ENCODE data around the gene AVPR1B. TPM values are rescaled to one million over a fixed set of nuclear protein-coding genes. Genes with fewer than 3 reads are reported as not detected.
A peak's percentile ranks its signal among the peaks of the same experiment; 100 is the strongest.
"Not testable (repeated sequence)": the region's sequence is repeated elsewhere in the genome, so short reads cannot be mapped to it uniquely, and the experiment has no call there.

Gene AVPR1B
- total RNA-seq, 1 donor from 2014 or later = not detected

DNA sequence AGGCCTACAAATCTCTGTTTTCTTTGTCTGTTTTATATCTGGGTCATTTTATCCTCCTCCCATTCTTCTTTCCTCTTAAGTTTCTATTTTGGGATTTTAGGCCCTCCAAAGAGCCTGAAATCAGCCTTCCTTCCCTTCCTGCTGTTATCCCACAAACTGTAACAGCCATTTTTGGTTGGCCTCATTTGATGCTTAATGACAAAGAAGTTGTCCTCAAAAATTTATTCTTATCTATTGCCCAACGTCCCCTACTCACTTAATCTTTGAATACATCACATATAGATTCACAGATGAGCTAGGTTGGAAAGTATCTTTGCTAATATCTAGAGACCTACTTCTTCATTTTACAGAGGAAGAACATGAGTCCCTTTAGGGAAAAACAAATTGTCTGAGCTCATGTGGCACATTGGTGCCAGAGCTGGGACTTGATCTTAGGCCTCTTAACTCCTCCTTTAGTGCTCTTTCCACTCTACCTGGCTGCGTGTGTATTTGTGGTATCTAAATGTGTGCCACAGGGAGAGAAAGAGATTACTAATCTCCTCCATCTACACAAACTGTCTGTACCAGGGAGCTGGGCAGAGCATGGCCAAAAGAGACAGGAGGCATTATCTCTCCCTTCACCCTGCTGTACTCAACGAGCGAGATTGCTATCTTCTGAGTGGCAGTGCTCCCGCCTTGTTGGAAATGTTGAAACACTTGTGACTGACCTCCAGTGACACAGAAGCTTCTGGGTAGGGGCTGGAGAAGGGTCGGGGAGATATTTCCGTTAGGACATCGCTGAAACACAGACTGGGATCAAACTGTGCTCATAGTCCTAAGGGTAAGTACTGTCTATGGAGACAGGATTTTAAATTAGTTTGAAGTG is 34.1 kb downstream of the AVPR1B start:
- no peak for DNase-seq (ENCODE audit: low read depth in 2 of 2)

DNA sequence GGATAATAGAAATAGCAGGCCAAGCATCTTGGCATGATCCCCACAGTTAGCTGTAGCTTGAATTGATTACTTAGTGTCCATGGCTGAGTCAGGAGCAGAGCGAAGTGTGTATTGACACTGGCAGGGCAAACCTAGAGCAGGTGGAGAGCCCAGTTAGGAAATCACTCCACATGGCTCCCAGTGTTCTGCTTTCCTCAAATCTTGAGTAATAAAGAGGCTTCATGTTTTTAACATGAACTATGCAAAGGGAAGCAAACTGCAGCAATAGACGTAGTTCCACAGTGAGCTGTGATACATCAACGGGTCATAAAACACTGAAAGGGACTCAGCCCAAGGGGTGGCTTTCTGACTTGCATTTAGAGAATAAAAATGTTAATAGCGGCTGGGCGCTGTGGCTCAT is 35.3 kb downstream of the AVPR1B start:
- DNase-seq (ENCODE audit: low read depth in 2 of 2) = no peak

GRCh38 chr1:206080026-206080820 is 37.0 kb downstream of the AVPR1B start:
- no peak for DNase-seq (ENCODE audit: low read depth in 2 of 2)

DNA sequence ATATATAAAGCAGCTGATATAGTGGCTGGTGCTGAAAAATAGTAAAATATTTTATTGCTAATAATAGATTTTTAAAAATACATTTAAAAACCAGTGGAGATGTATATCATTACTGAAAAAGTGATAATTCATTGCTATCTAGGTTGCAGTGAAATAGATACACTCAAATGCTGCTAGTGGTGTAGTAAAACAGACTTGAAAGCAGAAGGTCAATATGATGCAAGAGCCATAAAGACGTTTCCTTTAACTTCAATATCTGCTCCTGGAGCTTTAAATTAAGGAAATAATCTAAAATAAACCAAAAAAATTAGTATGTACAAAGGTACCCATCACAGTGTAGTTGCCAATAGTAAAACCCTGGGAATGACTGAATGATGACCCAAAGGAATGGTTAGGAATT is 38.1 kb downstream of the AVPR1B start:
- DNase-seq (ENCODE audit: low read depth in 2 of 2) = no peak

- DNase-seq (ENCODE audit: low read depth in 2 of 2) = no peak
Observed at GRCh38 chr1:206075786-206076755, 41.1 kb downstream of the AVPR1B start.

DNA sequence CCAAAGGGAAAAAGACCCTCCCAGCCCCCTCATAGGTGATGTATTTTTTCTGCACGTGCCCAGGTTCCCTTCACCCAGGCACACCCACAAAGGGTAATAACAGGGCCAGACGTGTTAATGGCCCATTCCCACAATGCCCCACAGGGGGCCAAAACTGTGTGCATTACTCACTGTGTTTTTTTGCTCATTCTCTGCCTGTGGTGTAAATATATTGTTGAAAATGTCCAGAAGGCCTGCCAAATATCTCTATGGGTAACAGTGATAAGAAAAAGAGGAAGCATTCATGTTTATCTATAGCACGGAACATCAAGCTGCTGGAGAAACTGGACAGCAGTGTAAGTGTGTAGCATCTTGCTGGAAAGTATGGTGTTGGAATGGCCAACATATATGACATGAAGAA is 42.3 kb downstream of the AVPR1B start:
- peak; percentile 55 to 70 for DNase-seq (ENCODE audit: low read depth in 2 of 2)

DNA sequence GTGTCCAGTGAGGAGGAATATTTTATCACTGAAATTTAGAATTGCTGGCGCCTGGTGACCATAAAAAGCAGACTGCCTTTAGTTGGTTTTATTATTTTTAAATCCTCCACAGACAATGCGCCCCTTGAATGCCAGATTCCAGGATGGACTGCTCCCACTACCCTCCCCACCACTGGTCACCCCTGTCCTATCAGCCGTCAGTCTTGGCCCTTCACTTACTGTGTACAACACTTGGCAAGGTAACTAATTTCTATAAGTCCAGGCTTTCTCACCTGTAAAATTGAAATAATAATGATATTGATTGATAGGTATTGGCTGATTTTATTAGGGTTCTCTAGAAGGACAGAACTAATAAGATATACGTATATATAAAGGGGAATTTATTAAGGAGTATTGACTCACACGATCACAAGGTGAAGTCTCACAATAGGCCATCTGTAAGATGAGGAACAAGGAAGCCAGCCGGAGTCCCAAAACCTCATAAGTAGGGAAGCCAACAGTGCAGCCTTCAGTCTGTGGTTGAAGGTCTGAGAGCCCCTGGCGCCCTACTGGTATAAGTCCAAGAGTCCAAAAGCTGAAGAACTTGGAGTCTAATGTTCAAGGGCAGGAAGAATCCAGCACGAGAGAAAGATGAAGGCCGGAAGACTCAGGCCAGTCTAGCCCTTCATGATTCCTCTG is 46.4 kb downstream of the AVPR1B start:
- DNase-seq (ENCODE audit: low read depth in 2 of 2) = no peak

DNA sequence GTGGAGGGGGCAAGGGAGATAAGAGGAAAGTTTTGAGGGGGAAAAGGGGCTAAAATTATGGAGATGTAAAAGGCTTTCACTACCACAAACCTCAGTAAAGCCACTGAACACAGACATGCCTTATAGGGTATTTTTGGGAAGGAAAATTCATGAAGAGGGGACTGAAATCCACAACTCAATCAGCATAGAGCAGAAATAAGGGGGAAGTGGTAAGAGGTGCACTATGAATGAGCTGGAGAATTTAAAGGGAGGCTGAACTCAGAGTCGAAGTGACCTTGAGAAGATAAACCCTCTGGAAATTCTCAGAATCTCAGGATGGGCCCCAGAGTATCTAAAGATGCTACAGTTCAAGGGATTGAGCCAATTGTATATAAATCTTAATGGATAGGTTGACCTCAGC is 48.9 kb downstream of the AVPR1B start:
- DNase-seq (ENCODE audit: low read depth in 2 of 2) = no peak

DNA sequence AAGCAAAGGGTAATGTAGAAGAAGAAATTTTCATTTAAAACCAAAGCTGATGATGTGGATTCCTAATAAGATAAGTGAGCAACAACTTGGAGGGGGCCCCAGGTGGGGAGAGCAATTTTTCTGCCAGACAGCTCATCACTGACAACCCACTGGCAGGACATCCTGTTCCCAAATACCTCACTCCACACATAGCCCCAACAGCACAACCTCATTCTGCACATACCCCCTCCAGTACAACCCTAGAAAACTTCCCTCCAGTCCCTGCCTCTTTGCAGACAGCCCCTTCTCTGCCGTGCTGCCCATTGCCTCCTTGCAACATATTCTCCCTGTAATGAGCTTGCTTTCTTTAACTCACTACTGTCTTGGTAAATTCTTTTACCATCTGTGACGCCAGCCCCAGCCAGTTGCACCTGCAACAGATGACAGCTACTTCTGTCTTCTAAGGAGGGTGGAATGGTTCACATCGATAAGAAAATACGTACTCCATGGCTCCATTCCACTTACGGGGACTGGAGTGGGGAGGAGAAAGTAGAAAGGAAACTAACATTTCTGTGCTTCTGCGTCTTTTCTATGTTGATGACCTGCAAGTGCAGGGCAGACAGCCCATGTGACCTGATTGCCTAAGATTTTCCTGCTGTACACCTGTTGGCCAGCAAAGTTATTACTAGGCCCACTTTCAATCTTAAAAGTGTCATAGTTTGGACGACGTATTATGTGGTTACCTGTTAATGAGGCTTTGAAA is 49.5 kb downstream of the AVPR1B start:
- no peak for DNase-seq (ENCODE audit: low read depth in 2 of 2)

DNA sequence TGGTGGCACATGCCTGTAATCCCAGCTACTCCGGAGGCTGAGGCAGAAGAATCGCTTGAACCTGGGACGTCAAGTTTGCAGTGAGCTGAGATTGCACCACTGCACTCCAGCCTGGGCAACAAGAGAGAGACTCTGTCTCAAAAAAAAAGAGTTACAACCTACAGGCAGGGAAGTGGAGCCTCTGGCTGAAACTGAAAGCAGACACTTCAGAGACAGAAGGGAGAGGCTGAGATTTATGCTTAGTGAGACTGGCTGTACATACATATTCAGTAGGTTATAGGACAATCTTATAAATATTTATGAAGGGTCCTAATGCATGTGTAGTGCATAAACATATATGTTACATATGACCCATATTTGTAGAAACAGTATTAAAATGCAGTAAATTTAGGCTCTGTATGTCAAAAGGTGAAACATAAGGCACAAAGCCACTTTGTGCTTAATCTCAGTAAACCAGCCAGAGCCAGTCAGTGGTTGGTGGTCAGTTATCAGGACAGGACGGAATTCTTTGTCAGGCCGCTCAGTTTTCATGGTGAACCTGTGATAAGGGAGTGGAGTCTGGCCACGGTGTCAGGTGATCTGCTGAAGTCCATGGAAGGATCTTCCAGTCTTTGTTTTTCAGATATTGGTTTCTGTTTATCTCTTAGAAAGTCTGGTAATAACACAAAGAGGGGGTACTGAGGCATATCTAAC is 50.6 kb downstream of the AVPR1B start:
- DNase-seq (ENCODE audit: low read depth in 2 of 2) = no peak

DNA sequence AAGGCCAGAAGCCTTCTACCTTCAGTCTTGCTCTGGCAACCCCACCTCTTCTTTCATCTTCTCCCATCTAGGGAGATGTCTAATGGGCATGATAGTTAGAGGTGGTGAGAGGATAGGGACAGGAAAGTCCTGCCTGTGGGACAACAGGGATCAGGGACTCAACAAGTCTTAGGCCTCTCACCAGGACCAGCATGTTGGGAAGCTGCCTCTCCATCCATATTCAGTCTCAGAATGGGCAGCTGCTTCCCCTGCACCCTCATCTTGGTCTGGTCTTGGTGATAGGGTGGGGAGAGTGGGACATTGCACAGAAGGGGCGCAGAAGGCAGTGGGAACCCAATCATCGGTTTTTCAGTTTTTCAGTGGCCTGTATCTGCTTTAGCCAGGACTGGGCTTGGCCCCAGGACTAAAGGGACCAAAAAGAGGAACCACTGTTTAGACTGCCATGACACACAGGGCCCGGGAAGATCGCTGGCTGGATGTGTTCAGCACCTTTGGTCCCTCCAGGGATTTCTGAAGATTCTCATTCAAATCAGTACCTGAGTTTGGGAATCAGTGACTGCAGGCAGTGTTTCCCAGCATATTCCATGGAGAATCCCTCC is 51.5 kb downstream of the AVPR1B start:
- no peak for DNase-seq (ENCODE audit: low read depth in 2 of 2)

- not testable (repeated sequence) for DNase-seq (ENCODE audit: low read depth in 2 of 2)
Observed at GRCh38 chr1:206064501-206064900, 52.7 kb downstream of the AVPR1B start.

GRCh38 chr1:206064001-206064400 is 53.2 kb downstream of the AVPR1B start:
- DNase-seq (ENCODE audit: low read depth in 2 of 2) = not testable (repeated sequence)

DNA sequence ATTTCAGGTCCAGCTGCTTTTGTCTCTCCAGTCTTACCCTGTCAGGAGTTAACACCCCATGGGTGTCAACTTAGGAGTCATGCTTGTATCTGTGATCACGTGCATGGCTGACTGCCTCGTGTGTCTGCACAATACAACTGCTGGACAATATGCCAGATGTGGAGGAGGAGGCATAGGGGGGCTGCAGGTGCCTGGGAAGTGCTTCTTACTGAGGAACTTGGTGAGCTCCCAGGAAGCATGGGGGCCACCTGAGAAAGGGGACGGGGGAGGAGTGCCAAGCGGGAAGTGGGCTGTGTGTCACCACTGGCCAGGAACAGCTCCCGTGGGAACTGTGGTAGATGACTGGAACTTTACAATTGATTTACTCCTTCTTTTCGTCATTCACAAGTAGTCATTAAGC is 54.7 kb downstream of the AVPR1B start:
- no peak for DNase-seq (ENCODE audit: low read depth in 2 of 2)

- no peak for DNase-seq (ENCODE audit: low read depth in 2 of 2)
Observed at GRCh38 chr1:206060844-206061243, 56.3 kb downstream of the AVPR1B start.
